Myocyte (in vitro differentiated cells): ENCODE data around the gene KLHDC3. TPM values are rescaled to one million over a fixed set of nuclear protein-coding genes. Genes with fewer than 3 reads are reported as not detected.

Source experiments
- DNase-seq: peaks from one replicate; pipeline ENCODE4 v3.0.0-alpha.2; 2012; ENCODE audit warnings: low read depth
- total RNA-seq: library from RNA; depleted of rRNA; stranded (reverse); fragments of >200 nt; gene quantifications from 2 replicates; pipeline ENCODE4 v1.2.3, GENCODE V29; 2014

Gene KLHDC3
- total RNA-seq, 1 donor from 2014 or later = 194 TPM

GRCh38 chr6:43054206-43054943, 40.3 kb downstream of the KLHDC3 start:
- no peak for DNase-seq

- no peak for DNase-seq
Measured at GRCh38 chr6:43055966-43056365, 41.9 kb downstream of the KLHDC3 start.

- no peak for DNase-seq
Measured at GRCh38 chr6:43058531-43058930, 44.5 kb downstream of the KLHDC3 start.

GRCh38 chr6:43059168-43060033, 45.4 kb downstream of the KLHDC3 start, which contains the start of the genes KLC4 and MRPL2:
Gene KLC4, plus strand, starts transcription at chr6:43059631. Its CDS starts 1,705 bp downstream, at chr6:43061336.
Gene MRPL2, minus strand, starts transcription at chr6:43059434. Its CDS starts 53 bp downstream, at chr6:43059381.
- DNase-seq = peak; percentile 99

GRCh38 chr6:43060034-43060754, 46.1 kb downstream of the KLHDC3 start:
- DNase-seq = no peak

GRCh38 chr6:43060755-43061633, 46.9 kb downstream of the KLHDC3 start:
- DNase-seq = no peak

GRCh38 chr6:43061861-43062260, 47.8 kb downstream of the KLHDC3 start:
- no peak for DNase-seq

- DNase-seq = no peak
Measured at GRCh38 chr6:43062818-43063217, 48.8 kb downstream of the KLHDC3 start.

- peak; percentile 59 for DNase-seq
Measured at GRCh38 chr6:43070028-43070632, 56.1 kb downstream of the KLHDC3 start.

Other genes with a start within 250 kb of the KLHDC3 start
- 4.3 and 4.7 TPM in 2 replicates for gene BICRAL, start 232.2 kb upstream of the KLHDC3 start, total RNA-seq
- gene RPL7L1, start 134.6 kb upstream of the KLHDC3 start, total RNA-seq = 110 and 113 TPM in 2 replicates
- gene PTCRA, start 98.2 kb upstream of the KLHDC3 start, total RNA-seq = not detected in 2 replicates
- gene CNPY3, start 84.8 kb upstream of the KLHDC3 start, total RNA-seq = 27.5 and 33.2 TPM in 2 replicates
- gene GNMT, start 53.5 kb upstream of the KLHDC3 start, total RNA-seq = not detected in 2 replicates
- gene PEX6, start 35.1 kb upstream of the KLHDC3 start, total RNA-seq = 29.3 and 32.8 TPM in 2 replicates
- gene PPP2R5D, start 29.7 kb upstream of the KLHDC3 start, total RNA-seq = 50.5 and 52.1 TPM in 2 replicates
- gene MEA1, start 303 bp upstream of the KLHDC3 start, total RNA-seq = 29.2 and 33.6 TPM in 2 replicates
- gene RRP36, start 7.4 kb downstream of the KLHDC3 start, total RNA-seq = 64.0 and 65.6 TPM in 2 replicates
- gene CUL7, start 39.6 kb downstream of the KLHDC3 start, total RNA-seq = 54.1 and 58.1 TPM in 2 replicates
- 17.6 and 27.3 TPM in 2 replicates for gene MRPL2, start 45.2 kb downstream of the KLHDC3 start, total RNA-seq
- gene KLC4, start 45.4 kb downstream of the KLHDC3 start, total RNA-seq = 21.0 and 23.6 TPM in 2 replicates
- gene PTK7, start 62.1 kb downstream of the KLHDC3 start, total RNA-seq = 38.9 and 47.5 TPM in 2 replicates
- 66.1 and 69.9 TPM in 2 replicates for gene SRF, start 157.0 kb downstream of the KLHDC3 start, total RNA-seq
- gene CUL9, start 167.9 kb downstream of the KLHDC3 start, total RNA-seq = 14.5 and 20.7 TPM in 2 replicates
- 63.6 and 109 TPM in 2 replicates for gene DNPH1, start 215.2 kb downstream of the KLHDC3 start, total RNA-seq
- gene TTBK1, start 229.2 kb downstream of the KLHDC3 start, total RNA-seq = not detected in 2 replicates